Uterus (tissue), 2 donors: ENCODE data around the gene TMEM222.

Source experiments
- CTCF ChIP-seq, 4 experiments: fragments of 200-600 bp in 2 of 4; fragments of 450-650 bp in 2 of 4; sonication (generic) in 2 of 4; IDR thresholded peaks; one replicate each; pipeline ENCODE4 v1.5.1; 2016 to 2019; ENCODE audit warnings: antibody characterized with exemption in 4 of 4, mild to moderate bottlenecking in 2 of 4, moderate library complexity in 1 of 4
- POLR2A ChIP-seq, 2 donors: fragments of 450-650 bp; IDR thresholded peaks; one replicate each; pipeline ENCODE4 v1.6.1; 2016; ENCODE audit warnings: antibody characterized with exemption in 2 of 2, mild to moderate bottlenecking in 1 of 2, moderate library complexity in 1 of 2

GRCh38 chr1:27325286-27325685, 3.3 kb downstream of the TMEM222 start:
- TF ChIP-seq CTCF (IDR thresholded peaks at IDR 0.05) (no peak), POLR2A (IDR thresholded peaks at IDR 0.05) (no peak)
